Panc1 (cell line): ENCODE measurements around the gene METTL21C.

Source experiments
- POLR2AphosphoS5 ChIP-seq: IDR thresholded peaks from 2 replicates; pipeline ENCODE4 v1.6.1; 2012; ENCODE audit warnings: mild to moderate bottlenecking, low read depth, low read length, moderate library complexity
- SIN3A ChIP-seq: IDR thresholded peaks from 2 replicates; pipeline ENCODE4 v1.6.1; 2012; ENCODE audit warnings: low read depth, mild to moderate bottlenecking, low read length, moderate library complexity, borderline replicate concordance; ENCODE audit not compliant: insufficient read depth
- TCF7L2 ChIP-seq: IDR thresholded peaks from 2 replicates; pipeline ENCODE4 v1.6.1; 2011; ENCODE audit warnings: mild to moderate bottlenecking, low read depth, low read length, inconsistent platforms
- TF ChIP-seq, protein P1 (sequence below): fragments of 450-650 bp; IDR thresholded peaks from 2 replicates; pipeline ENCODE4 v1.5.1; 2017; ENCODE audit warnings: mild to moderate bottlenecking
- TF ChIP-seq, protein P2 (sequence below), 2 experiments: IDR thresholded peaks; 2 replicates each; pipeline ENCODE4 v1.6.1; 2011 to 2012; ENCODE audit warnings: low read depth in 2 of 2, control low read depth in 1 of 2, low read length in 1 of 2, mild to moderate bottlenecking in 1 of 2, moderate library complexity in 1 of 2; ENCODE audit not compliant: insufficient read depth in 1 of 2

DNA sequence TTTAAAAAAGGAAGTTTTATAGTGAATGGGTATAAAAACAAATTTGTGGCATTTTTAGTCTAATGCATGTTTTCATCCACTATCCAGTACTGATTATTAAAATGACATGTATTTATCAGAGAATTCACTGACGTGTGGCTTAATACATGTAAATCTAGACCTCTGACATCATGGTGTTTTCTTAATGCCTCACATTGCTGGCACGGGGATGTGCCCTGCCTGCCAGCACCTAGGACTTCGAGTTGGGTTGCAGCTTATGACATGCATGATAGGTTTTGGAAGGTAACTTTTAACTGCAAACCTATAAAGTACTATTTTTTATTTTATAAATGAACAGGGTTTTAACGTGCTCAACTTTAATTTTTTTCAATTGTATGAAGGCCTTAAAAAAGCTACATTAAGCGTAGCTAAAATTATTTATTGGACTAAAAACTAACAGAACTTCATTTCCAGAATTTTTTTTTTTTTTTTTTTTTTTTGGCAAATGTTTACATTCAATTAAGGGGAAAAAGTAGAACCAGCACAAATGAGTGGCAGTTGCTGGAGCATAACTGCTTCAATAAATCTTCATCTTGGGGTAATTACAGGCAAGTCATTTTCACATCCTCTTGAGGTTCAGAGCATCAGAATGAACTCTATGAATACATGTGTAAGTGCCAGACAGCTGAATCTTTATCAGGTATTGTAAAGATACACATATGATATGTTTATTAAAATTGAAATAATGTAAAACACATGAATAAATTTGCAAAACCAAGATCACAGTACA is 16.3 kb downstream of the METTL21C start:
- TF ChIP-seq, protein P1, sequence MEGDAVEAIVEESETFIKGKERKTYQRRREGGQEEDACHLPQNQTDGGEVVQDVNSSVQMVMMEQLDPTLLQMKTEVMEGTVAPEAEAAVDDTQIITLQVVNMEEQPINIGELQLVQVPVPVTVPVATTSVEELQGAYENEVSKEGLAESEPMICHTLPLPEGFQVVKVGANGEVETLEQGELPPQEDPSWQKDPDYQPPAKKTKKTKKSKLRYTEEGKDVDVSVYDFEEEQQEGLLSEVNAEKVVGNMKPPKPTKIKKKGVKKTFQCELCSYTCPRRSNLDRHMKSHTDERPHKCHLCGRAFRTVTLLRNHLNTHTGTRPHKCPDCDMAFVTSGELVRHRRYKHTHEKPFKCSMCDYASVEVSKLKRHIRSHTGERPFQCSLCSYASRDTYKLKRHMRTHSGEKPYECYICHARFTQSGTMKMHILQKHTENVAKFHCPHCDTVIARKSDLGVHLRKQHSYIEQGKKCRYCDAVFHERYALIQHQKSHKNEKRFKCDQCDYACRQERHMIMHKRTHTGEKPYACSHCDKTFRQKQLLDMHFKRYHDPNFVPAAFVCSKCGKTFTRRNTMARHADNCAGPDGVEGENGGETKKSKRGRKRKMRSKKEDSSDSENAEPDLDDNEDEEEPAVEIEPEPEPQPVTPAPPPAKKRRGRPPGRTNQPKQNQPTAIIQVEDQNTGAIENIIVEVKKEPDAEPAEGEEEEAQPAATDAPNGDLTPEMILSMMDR, result no peak
- TF ChIP-seq, protein P2, sequence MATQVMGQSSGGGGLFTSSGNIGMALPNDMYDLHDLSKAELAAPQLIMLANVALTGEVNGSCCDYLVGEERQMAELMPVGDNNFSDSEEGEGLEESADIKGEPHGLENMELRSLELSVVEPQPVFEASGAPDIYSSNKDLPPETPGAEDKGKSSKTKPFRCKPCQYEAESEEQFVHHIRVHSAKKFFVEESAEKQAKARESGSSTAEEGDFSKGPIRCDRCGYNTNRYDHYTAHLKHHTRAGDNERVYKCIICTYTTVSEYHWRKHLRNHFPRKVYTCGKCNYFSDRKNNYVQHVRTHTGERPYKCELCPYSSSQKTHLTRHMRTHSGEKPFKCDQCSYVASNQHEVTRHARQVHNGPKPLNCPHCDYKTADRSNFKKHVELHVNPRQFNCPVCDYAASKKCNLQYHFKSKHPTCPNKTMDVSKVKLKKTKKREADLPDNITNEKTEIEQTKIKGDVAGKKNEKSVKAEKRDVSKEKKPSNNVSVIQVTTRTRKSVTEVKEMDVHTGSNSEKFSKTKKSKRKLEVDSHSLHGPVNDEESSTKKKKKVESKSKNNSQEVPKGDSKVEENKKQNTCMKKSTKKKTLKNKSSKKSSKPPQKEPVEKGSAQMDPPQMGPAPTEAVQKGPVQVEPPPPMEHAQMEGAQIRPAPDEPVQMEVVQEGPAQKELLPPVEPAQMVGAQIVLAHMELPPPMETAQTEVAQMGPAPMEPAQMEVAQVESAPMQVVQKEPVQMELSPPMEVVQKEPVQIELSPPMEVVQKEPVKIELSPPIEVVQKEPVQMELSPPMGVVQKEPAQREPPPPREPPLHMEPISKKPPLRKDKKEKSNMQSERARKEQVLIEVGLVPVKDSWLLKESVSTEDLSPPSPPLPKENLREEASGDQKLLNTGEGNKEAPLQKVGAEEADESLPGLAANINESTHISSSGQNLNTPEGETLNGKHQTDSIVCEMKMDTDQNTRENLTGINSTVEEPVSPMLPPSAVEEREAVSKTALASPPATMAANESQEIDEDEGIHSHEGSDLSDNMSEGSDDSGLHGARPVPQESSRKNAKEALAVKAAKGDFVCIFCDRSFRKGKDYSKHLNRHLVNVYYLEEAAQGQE (IDR thresholded peaks at IDR 0.05; ENCODE audit: insufficient read depth in 1 of 2, low read depth in 2 of 2, low read length in 1 of 2), result no peak
- TF ChIP-seq POLR2AphosphoS5 (no peak), SIN3A (no peak), TCF7L2 (no peak)
